Astrocyte (in vitro differentiated cells and primary cell): ENCODE results near the gene PI16.
"Not testable (repeated sequence)": the region's sequence is repeated elsewhere in the genome, so short reads cannot be mapped to it uniquely, and the experiment has no call there.

Source experiments
- EZH2 ChIP-seq: IDR thresholded peaks from 2 replicates; pipeline ENCODE4 v1.6.1; 2012; ENCODE audit warnings: mild to moderate bottlenecking, low read length, inconsistent platforms; ENCODE audit not compliant: insufficient read depth
- TF ChIP-seq, protein P1 (sequence below): IDR thresholded peaks from 2 replicates; pipeline ENCODE4 v1.5.1; 2011; ENCODE audit warnings: low read depth, mild to moderate bottlenecking, inconsistent platforms, low read length, moderate library complexity; ENCODE audit not compliant: insufficient read depth

DNA sequence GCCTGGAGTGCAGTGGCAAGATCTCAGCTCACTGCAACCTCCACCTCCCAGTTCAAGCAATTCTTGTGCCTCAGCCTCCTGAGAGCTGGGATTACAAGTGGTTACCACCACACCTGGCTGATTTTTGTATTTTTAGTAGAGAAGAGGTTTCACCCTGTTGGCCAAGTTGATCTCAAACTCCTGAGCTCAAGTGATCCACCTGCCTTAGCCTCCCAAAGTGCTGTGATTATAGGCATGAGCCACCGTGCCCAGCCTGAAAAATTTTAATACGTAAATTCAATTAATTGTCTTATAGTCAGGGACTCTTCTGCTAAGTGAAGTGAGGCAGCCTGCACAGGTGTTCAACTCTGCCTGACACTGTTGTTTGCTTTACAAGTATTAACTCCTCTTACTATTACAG, 35.9 kb downstream of the PI16 start:
- TF ChIP-seq, protein P1, sequence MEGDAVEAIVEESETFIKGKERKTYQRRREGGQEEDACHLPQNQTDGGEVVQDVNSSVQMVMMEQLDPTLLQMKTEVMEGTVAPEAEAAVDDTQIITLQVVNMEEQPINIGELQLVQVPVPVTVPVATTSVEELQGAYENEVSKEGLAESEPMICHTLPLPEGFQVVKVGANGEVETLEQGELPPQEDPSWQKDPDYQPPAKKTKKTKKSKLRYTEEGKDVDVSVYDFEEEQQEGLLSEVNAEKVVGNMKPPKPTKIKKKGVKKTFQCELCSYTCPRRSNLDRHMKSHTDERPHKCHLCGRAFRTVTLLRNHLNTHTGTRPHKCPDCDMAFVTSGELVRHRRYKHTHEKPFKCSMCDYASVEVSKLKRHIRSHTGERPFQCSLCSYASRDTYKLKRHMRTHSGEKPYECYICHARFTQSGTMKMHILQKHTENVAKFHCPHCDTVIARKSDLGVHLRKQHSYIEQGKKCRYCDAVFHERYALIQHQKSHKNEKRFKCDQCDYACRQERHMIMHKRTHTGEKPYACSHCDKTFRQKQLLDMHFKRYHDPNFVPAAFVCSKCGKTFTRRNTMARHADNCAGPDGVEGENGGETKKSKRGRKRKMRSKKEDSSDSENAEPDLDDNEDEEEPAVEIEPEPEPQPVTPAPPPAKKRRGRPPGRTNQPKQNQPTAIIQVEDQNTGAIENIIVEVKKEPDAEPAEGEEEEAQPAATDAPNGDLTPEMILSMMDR, result not testable (repeated sequence)
- TF ChIP-seq EZH2, result not testable (repeated sequence)
